ENCODE results near the gene ACO1. TPM values are rescaled to one million over a fixed set of nuclear protein-coding genes. Genes with fewer than 3 reads are reported as not detected.

ACO1 gene
- polyA plus RNA-seq, 1 donor from 2014 or later: 16.5 TPM

DNA sequence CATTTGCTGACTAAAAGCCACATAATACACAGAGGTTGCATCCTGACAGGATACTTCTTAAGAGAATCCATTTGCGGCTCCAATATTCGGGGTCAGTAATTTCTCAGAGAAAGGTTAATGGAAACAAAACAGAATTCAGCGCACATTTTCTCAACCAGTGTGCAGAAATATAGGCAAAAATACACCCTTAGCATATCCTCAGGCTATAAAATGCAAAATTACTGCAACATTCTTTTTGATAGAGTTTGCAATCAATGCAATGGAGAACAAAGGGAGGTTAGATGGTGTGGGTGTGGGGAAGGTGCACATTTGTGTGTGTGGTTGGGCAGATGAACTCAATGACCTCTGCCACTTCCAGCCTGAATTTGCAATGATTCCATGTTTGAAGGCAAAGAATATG, 35.4 kb upstream of the ACO1 start:
- no peaks in the 10 kb centered on the region for H3K27me3 ChIP-seq (ENCODE audit: insufficient read depth, low read depth, low read length)
- no peaks in the 10 kb centered on the region for H3K79me2 ChIP-seq (replicated peaks; ENCODE audit: insufficient read depth, low read length)
- H2AFZ ChIP-seq (ENCODE audit: low read depth, low read length): no peak overlapping the region
- no peaks in the 10 kb centered on the region for H3F3A ChIP-seq (ENCODE audit: insufficient read depth, low read length, poor library complexity, severe bottlenecking)
- no peak overlapping the region for H3K9ac ChIP-seq (ENCODE audit: low read length)
- no peaks in the 10 kb centered on the region for H3K9me3 ChIP-seq (ENCODE audit: low read length)
- no peak overlapping the region for H3K4me2 ChIP-seq (ENCODE audit: low read length)
- no peak overlapping the region for H3K4me3 ChIP-seq (ENCODE audit: low read length)
- H3K36me3 ChIP-seq (ENCODE audit: insufficient read depth, low read length): no peaks in the 10 kb centered on the region
- TF ChIP-seq SMC3 (conservative IDR thresholded peaks at IDR 0.05; ENCODE audit: poor library complexity): no peak
- TF ChIP-seq TAF1 (IDR thresholded peaks at IDR 0.05; ENCODE audit: low read depth): no peak
- TF ChIP-seq, protein P1, sequence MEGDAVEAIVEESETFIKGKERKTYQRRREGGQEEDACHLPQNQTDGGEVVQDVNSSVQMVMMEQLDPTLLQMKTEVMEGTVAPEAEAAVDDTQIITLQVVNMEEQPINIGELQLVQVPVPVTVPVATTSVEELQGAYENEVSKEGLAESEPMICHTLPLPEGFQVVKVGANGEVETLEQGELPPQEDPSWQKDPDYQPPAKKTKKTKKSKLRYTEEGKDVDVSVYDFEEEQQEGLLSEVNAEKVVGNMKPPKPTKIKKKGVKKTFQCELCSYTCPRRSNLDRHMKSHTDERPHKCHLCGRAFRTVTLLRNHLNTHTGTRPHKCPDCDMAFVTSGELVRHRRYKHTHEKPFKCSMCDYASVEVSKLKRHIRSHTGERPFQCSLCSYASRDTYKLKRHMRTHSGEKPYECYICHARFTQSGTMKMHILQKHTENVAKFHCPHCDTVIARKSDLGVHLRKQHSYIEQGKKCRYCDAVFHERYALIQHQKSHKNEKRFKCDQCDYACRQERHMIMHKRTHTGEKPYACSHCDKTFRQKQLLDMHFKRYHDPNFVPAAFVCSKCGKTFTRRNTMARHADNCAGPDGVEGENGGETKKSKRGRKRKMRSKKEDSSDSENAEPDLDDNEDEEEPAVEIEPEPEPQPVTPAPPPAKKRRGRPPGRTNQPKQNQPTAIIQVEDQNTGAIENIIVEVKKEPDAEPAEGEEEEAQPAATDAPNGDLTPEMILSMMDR (IDR thresholded peaks at IDR 0.05; ENCODE audit: poor library complexity, severe bottlenecking): no peak
- no peak for TF ChIP-seq MXI1 (conservative IDR thresholded peaks at IDR 0.05; ENCODE audit: poor library complexity, severe bottlenecking)
- TF ChIP-seq EP300 (conservative IDR thresholded peaks at IDR 0.05; ENCODE audit: poor library complexity, severe bottlenecking): no peak
- TF ChIP-seq RAD21 (conservative IDR thresholded peaks at IDR 0.05): no peak
- TF ChIP-seq, protein P2, sequence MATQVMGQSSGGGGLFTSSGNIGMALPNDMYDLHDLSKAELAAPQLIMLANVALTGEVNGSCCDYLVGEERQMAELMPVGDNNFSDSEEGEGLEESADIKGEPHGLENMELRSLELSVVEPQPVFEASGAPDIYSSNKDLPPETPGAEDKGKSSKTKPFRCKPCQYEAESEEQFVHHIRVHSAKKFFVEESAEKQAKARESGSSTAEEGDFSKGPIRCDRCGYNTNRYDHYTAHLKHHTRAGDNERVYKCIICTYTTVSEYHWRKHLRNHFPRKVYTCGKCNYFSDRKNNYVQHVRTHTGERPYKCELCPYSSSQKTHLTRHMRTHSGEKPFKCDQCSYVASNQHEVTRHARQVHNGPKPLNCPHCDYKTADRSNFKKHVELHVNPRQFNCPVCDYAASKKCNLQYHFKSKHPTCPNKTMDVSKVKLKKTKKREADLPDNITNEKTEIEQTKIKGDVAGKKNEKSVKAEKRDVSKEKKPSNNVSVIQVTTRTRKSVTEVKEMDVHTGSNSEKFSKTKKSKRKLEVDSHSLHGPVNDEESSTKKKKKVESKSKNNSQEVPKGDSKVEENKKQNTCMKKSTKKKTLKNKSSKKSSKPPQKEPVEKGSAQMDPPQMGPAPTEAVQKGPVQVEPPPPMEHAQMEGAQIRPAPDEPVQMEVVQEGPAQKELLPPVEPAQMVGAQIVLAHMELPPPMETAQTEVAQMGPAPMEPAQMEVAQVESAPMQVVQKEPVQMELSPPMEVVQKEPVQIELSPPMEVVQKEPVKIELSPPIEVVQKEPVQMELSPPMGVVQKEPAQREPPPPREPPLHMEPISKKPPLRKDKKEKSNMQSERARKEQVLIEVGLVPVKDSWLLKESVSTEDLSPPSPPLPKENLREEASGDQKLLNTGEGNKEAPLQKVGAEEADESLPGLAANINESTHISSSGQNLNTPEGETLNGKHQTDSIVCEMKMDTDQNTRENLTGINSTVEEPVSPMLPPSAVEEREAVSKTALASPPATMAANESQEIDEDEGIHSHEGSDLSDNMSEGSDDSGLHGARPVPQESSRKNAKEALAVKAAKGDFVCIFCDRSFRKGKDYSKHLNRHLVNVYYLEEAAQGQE (IDR thresholded peaks at IDR 0.05; ENCODE audit: borderline replicate concordance): no peak
- no peak for TF ChIP-seq EZH2 (IDR thresholded peaks at IDR 0.05; ENCODE audit: borderline replicate concordance, insufficient read depth, low read length, poor library complexity, severe bottlenecking)
- no peak for TF ChIP-seq POLR2AphosphoS5 (IDR thresholded peaks at IDR 0.05)
- H3K27ac ChIP-seq (ENCODE audit: low read length): no peak overlapping the region
- H3K9me2 ChIP-seq (ENCODE audit: insufficient read depth, low read length): no peaks in the 10 kb centered on the region
- no peaks in the 10 kb centered on the region for H4K20me1 ChIP-seq (ENCODE audit: insufficient read depth)

GRCh38 chr9:32350682-32351081, 33.8 kb upstream of the ACO1 start:
- Histone ChIP-seq H4K20me1 (ENCODE audit: insufficient read depth) (no peaks in the 10 kb centered on the region), H3K4me3 (ENCODE audit: low read length) (no peak overlapping the region), H3K4me2 (ENCODE audit: low read length) (no peak overlapping the region), H3K79me2 (replicated peaks; ENCODE audit: insufficient read depth, low read length) (no peaks in the 10 kb centered on the region), H3K9me3 (ENCODE audit: low read length) (no peaks in the 10 kb centered on the region), H3F3A (ENCODE audit: insufficient read depth, low read length, poor library complexity, severe bottlenecking) (no peaks in the 10 kb centered on the region), H3K36me3 (ENCODE audit: insufficient read depth, low read length) (no peaks in the 10 kb centered on the region), H3K27me3 (ENCODE audit: insufficient read depth, low read depth, low read length) (no peaks in the 10 kb centered on the region), H3K27ac (ENCODE audit: low read length) (no peak overlapping the region), H3K9me2 (ENCODE audit: insufficient read depth, low read length) (no peaks in the 10 kb centered on the region), H3K9ac (ENCODE audit: low read length) (no peak overlapping the region), H2AFZ (ENCODE audit: low read depth, low read length) (no peak overlapping the region)
- TF ChIP-seq RAD21 (conservative IDR thresholded peaks at IDR 0.05) (peak; percentile 86), EP300 (conservative IDR thresholded peaks at IDR 0.05; ENCODE audit: poor library complexity, severe bottlenecking) (no peak), SMC3 (conservative IDR thresholded peaks at IDR 0.05; ENCODE audit: poor library complexity) (peak; percentile 72)
- TF ChIP-seq, protein P1 (IDR thresholded peaks at IDR 0.05; ENCODE audit: poor library complexity, severe bottlenecking): peak; percentile 77

Measured in neural cell (in vitro differentiated cells).